Measurements from ENCODE around the gene FAM43A. TPM values are rescaled to one million over a fixed set of nuclear protein-coding genes. Genes with fewer than 3 reads are reported as not detected.

The FAM43A gene
- total RNA-seq, 2 experiments from 2014 or later = 5.0 to 5.1 TPM

- peaks cover 58% of the 10 kb centered on the region for H3K4me1 Mint-ChIP-seq
- ATAC-seq (peak; percentile 57), DNase-seq (peak; percentile 86)
- H3K27ac Mint-ChIP-seq = peak overlapping the region; percentile 69
- ChIA-PET POLR2A (interaction anchor here (1.0 to 1.9 kb wide), 2 partner anchors 12 to 16 kb away, joined by 3 to 7 read pairs; partner anchors contain the start of gene LSG1), CTCF (interaction anchor here (0.6 to 9.1 kb wide), 18 partner anchors 12 to 656 kb away, joined by 3 to 156 read pairs (median 4); partner anchors contain the start of genes LSG1 and TMEM44)
- H3K9me3 Mint-ChIP-seq (ENCODE audit: low read depth) = no peaks in the 10 kb centered on the region
- H3K4me3 Mint-ChIP-seq = peak overlapping the region; percentile 78
- intact Hi-C loops (cut with DNase I, micrococcal nuclease) = loop anchor here (1.0 to 10.0 kb wide), 7 partner anchors 260 to 855 kb away; partner anchors contain the start of genes ACAP2 (in 1 of the 2) and PPP1R2 (in 1 of the 2)
- peaks cover 36% of the 10 kb centered on the region for H3K27me3 Mint-ChIP-seq
- peaks cover 2% of the 10 kb centered on the region for H3K36me3 Mint-ChIP-seq (ENCODE audit: low read depth)
These were observed 2.0 kb downstream of the FAM43A start for GRCh38 chr3:194687638-194688199.

- intact Hi-C loops (cut with DNase I, micrococcal nuclease) = loop anchor here (5.0 to 10.0 kb wide), 6 partner anchors 259 to 854 kb away; partner anchors contain the start of genes ACAP2 (in 1 of the 2) and PPP1R2 (in 1 of the 2)
These were observed 2.6 kb downstream of the FAM43A start for GRCh38 chr3:194688200-194688740.

GRCh38 chr3:194688946-194689345 is 3.3 kb downstream of the FAM43A start:
- Mint-ChIP-seq H3K27ac (no peak overlapping the region), H3K4me3 (no peak overlapping the region), H3K36me3 (ENCODE audit: low read depth) (peaks cover 2% of the 10 kb centered on the region), H3K9me3 (ENCODE audit: low read depth) (no peaks in the 10 kb centered on the region), H3K4me1 (peaks cover 51% of the 10 kb centered on the region), H3K27me3 (peaks cover 29% of the 10 kb centered on the region)
- intact Hi-C loops (cut with DNase I, micrococcal nuclease) = loop anchor here (5.0 to 10.0 kb wide), 6 partner anchors 258 to 853 kb away; partner anchors contain the start of genes ACAP2 (in 1 of the 2) and PPP1R2 (in 1 of the 2)
- CTCF ChIA-PET = interaction anchor here (9.1 kb wide), 1 partner anchor 16 kb away, joined by 156 read pairs; the partner anchor contains the start of gene LSG1
- ATAC-seq (no peak), DNase-seq (no peak)
- POLR2A ChIA-PET = no interaction called here

More at GRCh38 chr3:194688200-194688740, 2.6 kb downstream of the FAM43A start:
- H3K27me3 Mint-ChIP-seq = peaks cover 33% of the 10 kb centered on the region
- no peak for ATAC-seq
- ChIA-PET CTCF (interaction anchor here (0.6 to 9.1 kb wide), 11 partner anchors 11 to 657 kb away, joined by 3 to 156 read pairs (median 4); partner anchors contain the start of gene LSG1), POLR2A (interaction anchor here (1.0 to 1.9 kb wide), 2 partner anchors 13 to 16 kb away, joined by 3 to 7 read pairs; partner anchors contain the start of gene LSG1)
- peak overlapping the region; percentile 7 for H3K4me3 Mint-ChIP-seq
- H3K27ac Mint-ChIP-seq = no peak overlapping the region
- H3K9me3 Mint-ChIP-seq (ENCODE audit: low read depth) = no peaks in the 10 kb centered on the region
- peaks cover 53% of the 10 kb centered on the region for H3K4me1 Mint-ChIP-seq
- peak; percentile 30 for DNase-seq
- H3K36me3 Mint-ChIP-seq (ENCODE audit: low read depth) = peaks cover 2% of the 10 kb centered on the region

- intact Hi-C loops (cut with DNase I, micrococcal nuclease) = loop anchor here (5.0 to 10.0 kb wide), 6 partner anchors 258 to 853 kb away; partner anchors contain the start of genes ACAP2 (in 1 of the 2) and PPP1R2 (in 1 of the 2)
- ChIA-PET POLR2A (interaction anchor here (0.5 kb wide), 1 partner anchor 23 kb away, joined by 4 read pairs; no protein-coding TSS in a partner anchor), CTCF (interaction anchor here (0.6 to 9.1 kb wide), 3 partner anchors 17 to 580 kb away, joined by 3 to 156 read pairs (median 3); partner anchors contain the start of gene LSG1)
- Mint-ChIP-seq H3K27me3 (peaks cover 26% of the 10 kb centered on the region), H3K27ac (no peak overlapping the region), H3K4me1 (peaks cover 45% of the 10 kb centered on the region), H3K9me3 (ENCODE audit: low read depth) (no peaks in the 10 kb centered on the region), H3K36me3 (ENCODE audit: low read depth) (peaks cover 2% of the 10 kb centered on the region), H3K4me3 (peak overlapping the region; percentile 29)
- DNase-seq = peak; percentile 33
- no peak for ATAC-seq
These were observed 3.8 kb downstream of the FAM43A start for GRCh38 chr3:194689493-194689944.

GRCh38 chr3:194690501-194691372 is 5.1 kb downstream of the FAM43A start:
- H3K27me3 Mint-ChIP-seq = peaks cover 24% of the 10 kb centered on the region
- ChIA-PET CTCF (interaction anchor here (0.7 to 1.1 kb wide), 4 partner anchors 8 to 531 kb away, joined by 3 to 9 read pairs (median 3); no protein-coding TSS in a partner anchor), POLR2A (interaction anchor here (0.6 kb wide), 1 partner anchor 750 kb away, joined by 3 read pairs; no protein-coding TSS in a partner anchor)
- H3K36me3 Mint-ChIP-seq (ENCODE audit: low read depth) = peaks cover 2% of the 10 kb centered on the region
- no peak overlapping the region for H3K4me3 Mint-ChIP-seq
- DNase-seq = no peak
- no peak overlapping the region for H3K27ac Mint-ChIP-seq
- H3K4me1 Mint-ChIP-seq = peaks cover 33% of the 10 kb centered on the region
- intact Hi-C loops (cut with DNase I, micrococcal nuclease) = no loop called here
- no peaks in the 10 kb centered on the region for H3K9me3 Mint-ChIP-seq (ENCODE audit: low read depth)
- ATAC-seq = no peak

- DNase-seq = no peak
- no peak for ATAC-seq
- peaks cover 29% of the 10 kb centered on the region for H3K4me1 Mint-ChIP-seq
- CTCF ChIA-PET = interaction anchor here (0.7 to 1.1 kb wide), 3 partner anchors 9 to 530 kb away, joined by 3 to 9 read pairs (median 3); no protein-coding TSS in a partner anchor
- no peaks in the 10 kb centered on the region for H3K9me3 Mint-ChIP-seq (ENCODE audit: low read depth)
- H3K27ac Mint-ChIP-seq = no peak overlapping the region
- intact Hi-C loops (cut with DNase I, micrococcal nuclease) = no loop called here
- H3K27me3 Mint-ChIP-seq = peaks cover 28% of the 10 kb centered on the region
- no peak overlapping the region for H3K4me3 Mint-ChIP-seq
- POLR2A ChIA-PET = interaction anchor here (0.5 to 0.6 kb wide), 2 partner anchors 175 to 749 kb away, joined by 3 to 4 read pairs; no protein-coding TSS in a partner anchor
- H3K36me3 Mint-ChIP-seq (ENCODE audit: low read depth) = peaks cover 2% of the 10 kb centered on the region
These were observed 6.0 kb downstream of the FAM43A start for GRCh38 chr3:194691481-194692283.

- Mint-ChIP-seq H3K9me3 (ENCODE audit: low read depth) (no peaks in the 10 kb centered on the region), H3K4me1 (no peaks in the 10 kb centered on the region), H3K4me3 (no peak overlapping the region), H3K36me3 (ENCODE audit: low read depth) (no peaks in the 10 kb centered on the region), H3K27me3 (peaks cover 11% of the 10 kb centered on the region), H3K27ac (no peak overlapping the region)
- CTCF ChIA-PET = no interaction called here
- ATAC-seq (no peak), DNase-seq (no peak)
- POLR2A ChIA-PET = no interaction called here
- intact Hi-C loops (cut with DNase I, micrococcal nuclease) = no loop called here
These were observed 11.0 kb downstream of the FAM43A start for GRCh38 chr3:194696702-194697101.

- Mint-ChIP-seq H3K4me3 (no peak overlapping the region), H3K9me3 (ENCODE audit: low read depth) (no peaks in the 10 kb centered on the region), H3K36me3 (ENCODE audit: low read depth) (no peaks in the 10 kb centered on the region), H3K27ac (no peak overlapping the region), H3K4me1 (no peaks in the 10 kb centered on the region), H3K27me3 (peaks cover 2% of the 10 kb centered on the region)
- intact Hi-C loops (cut with DNase I, micrococcal nuclease) = no loop called here
- POLR2A ChIA-PET = no interaction called here
- CTCF ChIA-PET = interaction anchor here (1.0 kb wide), 1 partner anchor 15 kb away, joined by 5 read pairs; no protein-coding TSS in a partner anchor
- DNase-seq (no peak), ATAC-seq (no peak)
These were observed 16.9 kb downstream of the FAM43A start for GRCh38 chr3:194702545-194702944.

GRCh38 chr3:194705227-194705626 is 19.5 kb downstream of the FAM43A start:
- CTCF ChIA-PET = no interaction called here
- peaks cover 4% of the 10 kb centered on the region for H3K9me3 Mint-ChIP-seq (ENCODE audit: low read depth)
- H3K4me1 Mint-ChIP-seq = no peaks in the 10 kb centered on the region
- no peak overlapping the region for H3K4me3 Mint-ChIP-seq
- H3K27me3 Mint-ChIP-seq = no peaks in the 10 kb centered on the region
- POLR2A ChIA-PET = no interaction called here
- no peak overlapping the region for H3K27ac Mint-ChIP-seq
- ATAC-seq (no peak), DNase-seq (no peak)
- no peaks in the 10 kb centered on the region for H3K36me3 Mint-ChIP-seq (ENCODE audit: low read depth)
- intact Hi-C loops (cut with DNase I, micrococcal nuclease) = no loop called here

GRCh38 chr3:194705761-194706160 is 20.1 kb downstream of the FAM43A start:
- Mint-ChIP-seq H3K9me3 (ENCODE audit: low read depth) (peaks cover 4% of the 10 kb centered on the region), H3K27me3 (no peaks in the 10 kb centered on the region), H3K27ac (no peak overlapping the region), H3K36me3 (ENCODE audit: low read depth) (no peaks in the 10 kb centered on the region), H3K4me1 (no peaks in the 10 kb centered on the region), H3K4me3 (no peak overlapping the region)
- POLR2A ChIA-PET = no interaction called here
- intact Hi-C loops (cut with DNase I, micrococcal nuclease) = no loop called here
- DNase-seq = no peak
- CTCF ChIA-PET = no interaction called here
- ATAC-seq = no peak
